ENCODE measurements around the gene NGRN. TPM values are rescaled to one million over a fixed set of nuclear protein-coding genes. Genes with fewer than 3 reads are reported as not detected.

NGRN gene
- total RNA-seq, 1 donor from 2014 or later = 73.4 TPM

GRCh38 chr15:90241343-90242192 is 23.9 kb upstream of the NGRN start:
- intact Hi-C loops (cut with DNase I) = no loop called here
- Histone ChIP-seq H3K36me3 (peaks cover 48% of the 10 kb centered on the region), H3K9me3 (no peaks in the 10 kb centered on the region), H3K27me3 (ENCODE audit: low read depth) (no peaks in the 10 kb centered on the region), H3K4me3 (no peak overlapping the region), H3K4me1 (no peaks in the 10 kb centered on the region), H3K27ac (no peak overlapping the region)
- peak; percentile 21 to 23 for ATAC-seq
- TF ChIP-seq CTCF (IDR thresholded peaks at IDR 0.05) = no peak
- no peak for DNase-seq

DNA sequence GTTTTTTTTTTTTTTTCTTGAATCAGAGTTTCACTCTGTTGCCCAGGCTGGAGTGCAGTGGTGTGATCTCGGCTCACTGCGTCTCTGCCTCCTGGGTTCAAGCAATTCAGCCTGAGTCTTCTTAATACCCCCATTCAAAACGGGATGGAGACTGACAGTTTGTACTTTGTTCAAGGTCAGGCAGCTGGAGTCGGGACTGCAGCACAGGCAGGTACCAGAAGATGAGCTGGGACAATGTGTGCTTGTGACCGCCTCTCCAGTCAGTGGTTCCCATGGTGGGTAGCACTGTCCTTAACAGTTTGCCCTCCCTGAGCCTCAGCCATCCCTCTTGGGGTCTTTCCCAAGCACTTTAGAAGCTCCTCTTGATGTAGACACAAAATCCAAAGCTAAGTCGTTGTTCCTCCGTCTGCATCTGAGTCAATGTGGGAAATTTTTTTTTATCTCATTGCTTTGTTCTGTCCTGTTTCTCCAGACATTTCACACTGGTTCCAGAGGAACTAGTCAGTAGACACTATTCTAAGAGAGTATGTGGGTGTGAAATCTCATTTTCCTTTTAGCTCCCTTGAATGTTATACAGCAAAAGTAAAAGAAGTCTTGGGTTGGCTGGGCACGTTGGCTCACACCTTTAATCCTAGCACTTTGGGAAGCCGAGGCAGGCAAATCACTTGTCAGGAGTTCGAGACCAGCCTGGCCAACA is 21.4 kb upstream of the NGRN start:
- Histone ChIP-seq H3K4me3 (no peak overlapping the region), H3K27ac (no peak overlapping the region), H3K9me3 (no peaks in the 10 kb centered on the region), H3K36me3 (peaks cover 26% of the 10 kb centered on the region), H3K27me3 (ENCODE audit: low read depth) (no peaks in the 10 kb centered on the region), H3K4me1 (peaks cover 4% of the 10 kb centered on the region)
- ATAC-seq (no peak), DNase-seq (no peak)
- no peak for TF ChIP-seq CTCF (IDR thresholded peaks at IDR 0.05)
- intact Hi-C loops (cut with DNase I) = no loop called here

DNA sequence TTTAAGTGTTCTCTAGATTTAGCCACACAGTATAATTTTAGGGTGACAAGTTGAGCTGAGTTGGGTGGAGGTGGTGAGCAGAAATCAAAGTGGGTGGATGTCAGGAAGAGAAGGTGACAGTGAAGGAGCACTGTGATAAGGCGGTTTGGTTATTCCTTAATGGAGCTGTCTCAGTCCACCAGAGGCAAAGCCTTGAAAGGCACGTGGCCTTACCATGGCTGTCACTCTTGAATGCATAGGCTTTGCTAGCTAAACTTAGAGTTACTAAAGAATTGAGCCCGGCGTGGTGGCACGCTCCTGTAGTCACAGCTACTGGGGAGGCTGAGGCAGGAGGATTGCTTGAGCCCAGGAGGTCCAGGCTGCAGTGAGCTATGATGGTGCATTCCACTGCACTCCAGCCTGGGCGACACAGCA is 16.7 kb upstream of the NGRN start:
- ATAC-seq (peak in 1 of 2 donors; percentile 18), DNase-seq (no peak)
- Histone ChIP-seq H3K4me3 (peak overlapping the region; percentile 70), H3K36me3 (no peaks in the 10 kb centered on the region), H3K4me1 (peaks cover 12% of the 10 kb centered on the region), H3K9me3 (no peaks in the 10 kb centered on the region), H3K27ac (no peak overlapping the region), H3K27me3 (ENCODE audit: low read depth) (no peaks in the 10 kb centered on the region)
- intact Hi-C loops (cut with DNase I) = no loop called here
- TF ChIP-seq CTCF (IDR thresholded peaks at IDR 0.05) = no peak

- intact Hi-C loops (cut with DNase I) = no loop called here
- no peaks in the 10 kb centered on the region for H3K36me3 ChIP-seq
- no peaks in the 10 kb centered on the region for H3K9me3 ChIP-seq
- DNase-seq = peak; percentile 98
- peaks cover 12% of the 10 kb centered on the region for H3K4me1 ChIP-seq
- ATAC-seq = peak; percentile 97 to 99
- peak within 1 kb of the TSS; percentile 61 for H3K27ac ChIP-seq
- TF ChIP-seq CTCF (IDR thresholded peaks at IDR 0.05) = no peak
- H3K27me3 ChIP-seq (ENCODE audit: low read depth) = no peaks in the 10 kb centered on the region
- H3K4me3 ChIP-seq = peak within 1 kb of the TSS; percentile 70
Measured at GRCh38 chr15:90249203-90249863, 16.1 kb upstream of the NGRN start, which contains the start of gene TTLL13. Gene TTLL13, plus strand, starts transcription at chr15:90249556. Its CDS starts 1,075 bp downstream, at chr15:90250631.

DNA sequence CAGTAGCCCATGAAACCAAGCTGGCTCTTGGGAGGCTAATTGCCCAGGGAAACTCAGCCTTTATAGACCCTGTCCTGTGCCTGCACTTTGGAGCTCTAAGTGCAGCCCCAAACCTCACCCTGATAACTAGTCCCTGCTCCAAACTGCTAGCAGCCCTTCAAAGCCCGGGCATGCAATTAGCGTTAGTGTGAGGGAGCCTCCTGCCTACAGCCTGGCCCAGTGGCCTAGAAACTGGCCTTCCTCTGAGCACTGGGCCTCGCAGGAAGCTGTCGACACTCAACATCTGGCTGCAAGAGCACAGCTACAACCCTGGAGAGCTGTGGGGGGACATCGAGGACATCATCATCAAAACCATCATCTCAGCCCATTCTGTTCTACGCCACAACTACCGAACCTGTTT is 7.7 kb upstream of the NGRN start:
- Histone ChIP-seq H3K27ac (no peak overlapping the region), H3K36me3 (no peaks in the 10 kb centered on the region), H3K9me3 (no peaks in the 10 kb centered on the region), H3K27me3 (ENCODE audit: low read depth) (no peaks in the 10 kb centered on the region), H3K4me3 (no peak overlapping the region), H3K4me1 (no peaks in the 10 kb centered on the region)
- ATAC-seq (no peak), DNase-seq (no peak)
- intact Hi-C loops (cut with DNase I) = no loop called here
- TF ChIP-seq CTCF (IDR thresholded peaks at IDR 0.05) = no peak

Data from lower lobe of right lung (tissue), 2 donors.